ENCODE results near the gene SEC14L3. TPM values are rescaled to one million over a fixed set of nuclear protein-coding genes. Genes with fewer than 3 reads are reported as not detected.
A peak's percentile ranks its signal among the peaks of the same experiment; 100 is the strongest.

Gene SEC14L3
- total RNA-seq, 2 donors from 2014 or later: not detected

- H3K9me3 ChIP-seq: no peaks in the 10 kb centered on the region
- H3K4me1 ChIP-seq: peaks cover 47% of the 10 kb centered on the region
- H3K27me3 ChIP-seq: no peaks in the 10 kb centered on the region
- 2% methylated on average over 24 to 30 of the region's 31 CpGs for whole genome bisulfite sequencing, 2 donors
- peak in 1 of 7 experiments; percentile 1 for TF ChIP-seq CTCF (IDR thresholded peaks at IDR 0.05)
- peak; percentile 77 to 83 (median 78) for TF ChIP-seq POLR2A (IDR thresholded peaks at IDR 0.05)
- peak overlapping the region in 1 of 2 donors; percentile 20 for H3K4me3 ChIP-seq
- H3K36me3 ChIP-seq (replicated peaks in 1 of 2; ENCODE audit: insufficient read depth in 1 of 2, low read depth in 2 of 2): no peaks in the 10 kb centered on the region
- ATAC-seq (peak; percentile 88), DNase-seq (peak; percentile 98 to 100 (median 100))
- H3K27ac ChIP-seq: peak overlapping the region; percentile 94 to 97 (median 96)
- intact Hi-C loops (cut with DNase I): no loop called here
Measured at GRCh38 chr22:30423959-30424533, 47.8 kb downstream of the SEC14L3 start.

GRCh38 chr22:30423301-30423958 lies 48.4 kb downstream of the SEC14L3 start:
- DNase-seq (peak in 1 of 4 donors; percentile 63), ATAC-seq (peak; percentile 60)
- peak overlapping the region; percentile 20 for H3K4me3 ChIP-seq
- TF ChIP-seq CTCF (IDR thresholded peaks at IDR 0.05): peak in 3 of 7 experiments; percentile 15 to 36 (median 24)
- TF ChIP-seq POLR2A (IDR thresholded peaks at IDR 0.05): peak; percentile 91 to 95 (median 95)
- H3K9me3 ChIP-seq: no peaks in the 10 kb centered on the region
- intact Hi-C loops (cut with DNase I): no loop called here
- peak overlapping the region; percentile 94 to 97 (median 96) for H3K27ac ChIP-seq
- H3K4me1 ChIP-seq: peaks cover 53% of the 10 kb centered on the region
- H3K27me3 ChIP-seq: no peaks in the 10 kb centered on the region
- no peaks in the 10 kb centered on the region for H3K36me3 ChIP-seq (replicated peaks in 1 of 2; ENCODE audit: insufficient read depth in 1 of 2, low read depth in 2 of 2)
- 0% methylated on average over 11 to 45 of the region's 45 CpGs for WGBS, 2 donors

GRCh38 chr22:30422481-30423300 lies 49.1 kb downstream of the SEC14L3 start:
- H3K4me1 ChIP-seq: peaks cover 53% of the 10 kb centered on the region
- H3K27me3 ChIP-seq: no peaks in the 10 kb centered on the region
- peak overlapping the region; percentile 94 to 97 (median 96) for H3K27ac ChIP-seq
- H3K36me3 ChIP-seq (replicated peaks in 1 of 2; ENCODE audit: insufficient read depth in 1 of 2, low read depth in 2 of 2): no peaks in the 10 kb centered on the region
- ATAC-seq: peak; percentile 26
- H3K9me3 ChIP-seq: no peaks in the 10 kb centered on the region
- DNase-seq: peak; percentile 67 to 91 (median 84)
- WGBS, 2 donors: 21 to 28% methylated on average over 12 to 18 of the region's 18 CpGs
- peak in 1 of 3 donors; percentile 67 for TF ChIP-seq POLR2A (IDR thresholded peaks at IDR 0.05)
- no peak for TF ChIP-seq CTCF (IDR thresholded peaks at IDR 0.05)
- H3K4me3 ChIP-seq: peak overlapping the region; percentile 20
- intact Hi-C loops (cut with DNase I): no loop called here

GRCh38 chr22:30421695-30422480 lies 49.9 kb downstream of the SEC14L3 start:
- 49 to 56% methylated on average over 8 of the region's 8 CpGs for WGBS, 2 donors
- peaks cover 52% of the 10 kb centered on the region for H3K4me1 ChIP-seq
- ATAC-seq (no peak), DNase-seq (no peak)
- intact Hi-C loops (cut with DNase I): no loop called here
- peaks cover 0 to 2% of the 10 kb centered on the region in 2 donors for H3K36me3 ChIP-seq (replicated peaks in 1 of 2; ENCODE audit: insufficient read depth in 1 of 2, low read depth in 2 of 2)
- H3K9me3 ChIP-seq: no peaks in the 10 kb centered on the region
- no peaks in the 10 kb centered on the region for H3K27me3 ChIP-seq
- H3K27ac ChIP-seq: peak overlapping the region; percentile 94 to 97 (median 96)
- H3K4me3 ChIP-seq: no peak overlapping the region
- no peak for TF ChIP-seq POLR2A (IDR thresholded peaks at IDR 0.05)
- no peak for TF ChIP-seq CTCF (IDR thresholded peaks at IDR 0.05)
